Cardiac fibroblast (primary cell): ENCODE results near the gene SEC14L2.

ENCODE experiments used
- DNase-seq, 2 donors: peaks; one replicate each; pipeline versions ENCODE4 v3.0.0 to v3.0.0-alpha.2; 2010; ENCODE audit warnings: low read depth in 2 of 2
- H3K4me3 ChIP-seq, 2 donors: replicated peaks in 1 of 2; 1 replicate in 1 of 2; 2 replicates in 1 of 2; pipeline ENCODE4 v1.5.1; 2011; ENCODE audit warnings: low read depth in 2 of 2, low read length in 2 of 2, mild to moderate bottlenecking in 2 of 2, moderate library complexity in 1 of 2
- TF ChIP-seq, protein P1 (sequence below): IDR thresholded peaks from one replicate; pipeline ENCODE4 v1.5.1; 2011; ENCODE audit warnings: low read depth, mild to moderate bottlenecking, low read length, inconsistent platforms

The SEC14L2 gene

DNA sequence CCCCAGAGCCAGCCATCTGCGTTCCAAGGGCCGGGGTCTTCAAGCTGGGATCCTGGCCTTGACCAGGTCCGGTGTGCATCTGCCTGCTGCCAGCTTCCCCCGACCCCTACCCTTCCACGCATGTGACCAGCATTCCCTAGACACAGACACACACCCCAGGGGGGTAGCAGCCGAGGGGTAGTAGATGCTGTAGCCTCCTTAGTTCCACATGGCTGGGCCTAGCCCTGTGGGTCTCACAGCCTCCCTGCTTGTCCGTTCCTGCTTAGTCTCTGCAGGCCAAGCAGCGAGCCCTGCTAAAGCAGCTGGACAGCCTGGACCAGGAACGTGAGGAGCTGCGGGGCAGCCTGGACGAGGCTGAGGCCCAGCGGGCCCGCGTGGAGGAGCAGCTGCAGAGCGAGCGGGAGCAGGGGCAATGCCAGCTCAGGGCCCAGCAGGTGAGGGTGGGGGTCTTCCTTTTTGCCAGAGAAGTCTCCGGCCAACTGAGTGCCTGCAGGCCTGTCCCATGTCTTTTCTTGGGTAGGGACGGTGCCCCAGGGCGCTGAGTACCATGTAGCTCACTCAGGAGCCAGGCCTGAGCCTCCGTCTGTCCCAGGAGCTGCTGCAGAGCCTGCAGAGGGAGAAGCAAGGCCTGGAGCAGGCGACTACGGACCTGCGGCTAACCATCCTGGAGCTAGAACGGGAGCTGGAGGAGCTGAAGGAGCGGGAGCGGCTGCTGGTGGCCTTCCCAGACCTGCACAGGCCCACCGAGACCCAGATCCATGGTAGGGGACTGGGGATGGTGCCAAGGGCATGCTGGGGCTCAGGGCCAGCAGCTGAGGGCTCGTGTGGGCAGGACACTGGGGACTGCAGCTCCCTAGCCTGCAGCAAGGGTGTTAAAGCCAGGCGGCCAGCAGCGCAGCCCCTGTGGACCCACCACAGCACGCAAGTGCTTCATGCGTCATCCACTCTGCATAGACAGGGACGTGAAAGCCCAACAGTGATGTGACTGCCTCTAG lies 23.2 kb upstream of the SEC14L2 start:
- DNase-seq, result no peak
- TF ChIP-seq, protein P1, sequence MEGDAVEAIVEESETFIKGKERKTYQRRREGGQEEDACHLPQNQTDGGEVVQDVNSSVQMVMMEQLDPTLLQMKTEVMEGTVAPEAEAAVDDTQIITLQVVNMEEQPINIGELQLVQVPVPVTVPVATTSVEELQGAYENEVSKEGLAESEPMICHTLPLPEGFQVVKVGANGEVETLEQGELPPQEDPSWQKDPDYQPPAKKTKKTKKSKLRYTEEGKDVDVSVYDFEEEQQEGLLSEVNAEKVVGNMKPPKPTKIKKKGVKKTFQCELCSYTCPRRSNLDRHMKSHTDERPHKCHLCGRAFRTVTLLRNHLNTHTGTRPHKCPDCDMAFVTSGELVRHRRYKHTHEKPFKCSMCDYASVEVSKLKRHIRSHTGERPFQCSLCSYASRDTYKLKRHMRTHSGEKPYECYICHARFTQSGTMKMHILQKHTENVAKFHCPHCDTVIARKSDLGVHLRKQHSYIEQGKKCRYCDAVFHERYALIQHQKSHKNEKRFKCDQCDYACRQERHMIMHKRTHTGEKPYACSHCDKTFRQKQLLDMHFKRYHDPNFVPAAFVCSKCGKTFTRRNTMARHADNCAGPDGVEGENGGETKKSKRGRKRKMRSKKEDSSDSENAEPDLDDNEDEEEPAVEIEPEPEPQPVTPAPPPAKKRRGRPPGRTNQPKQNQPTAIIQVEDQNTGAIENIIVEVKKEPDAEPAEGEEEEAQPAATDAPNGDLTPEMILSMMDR, result no peak
- H3K4me3 ChIP-seq, result no peak overlapping the region

DNA sequence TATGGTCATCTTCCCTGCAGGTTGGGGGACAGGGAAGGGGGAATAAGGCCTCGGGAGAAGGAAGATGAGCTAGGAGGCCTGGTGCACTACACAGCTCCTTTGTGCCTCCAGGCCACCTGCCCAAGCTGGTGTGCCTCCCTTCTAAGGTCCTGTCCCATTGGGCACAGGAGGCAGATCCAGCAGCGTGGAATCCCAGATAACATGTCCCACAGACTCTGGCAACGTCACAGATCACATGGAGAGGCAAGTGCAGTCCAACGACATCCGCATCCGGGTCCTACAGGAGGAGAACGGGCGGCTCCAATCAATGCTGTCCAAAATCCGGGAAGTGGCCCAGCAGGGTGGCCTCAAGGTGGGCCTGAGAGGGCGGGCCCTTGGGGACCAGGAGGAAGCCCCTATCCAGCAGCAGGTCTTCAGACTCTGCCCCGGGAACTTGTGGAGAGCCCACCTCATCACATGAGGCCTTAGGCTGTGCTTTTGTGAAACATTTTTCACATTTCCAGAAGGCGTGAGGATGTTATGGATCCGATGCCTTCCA lies 21.4 kb upstream of the SEC14L2 start:
- TF ChIP-seq, protein P1, result no peak
- DNase-seq, result no peak
- H3K4me3 ChIP-seq, result no peak overlapping the region

DNA sequence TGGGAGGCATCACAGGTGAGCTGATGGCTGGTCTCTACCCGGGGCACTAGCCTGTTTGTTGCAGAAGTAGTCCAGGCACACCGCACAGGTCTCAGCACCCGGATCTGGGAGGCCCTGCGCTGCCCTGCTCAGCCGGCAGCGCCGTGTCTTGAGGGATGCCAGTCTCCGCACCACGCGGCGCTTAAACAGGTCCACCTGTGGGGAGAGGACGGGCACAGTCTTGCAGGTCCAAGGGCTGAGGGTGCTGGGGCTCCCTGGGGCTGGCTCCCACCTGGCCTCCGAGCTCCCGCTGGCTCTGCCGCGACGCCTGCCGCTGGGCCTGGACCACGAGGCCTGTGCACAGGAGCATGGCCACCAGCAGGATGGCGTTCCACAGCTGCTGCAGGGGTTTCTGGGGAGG lies 16.8 kb upstream of the SEC14L2 start:
- no peak for DNase-seq
- TF ChIP-seq, protein P1, result no peak
- H3K4me3 ChIP-seq, result no peak overlapping the region

DNA sequence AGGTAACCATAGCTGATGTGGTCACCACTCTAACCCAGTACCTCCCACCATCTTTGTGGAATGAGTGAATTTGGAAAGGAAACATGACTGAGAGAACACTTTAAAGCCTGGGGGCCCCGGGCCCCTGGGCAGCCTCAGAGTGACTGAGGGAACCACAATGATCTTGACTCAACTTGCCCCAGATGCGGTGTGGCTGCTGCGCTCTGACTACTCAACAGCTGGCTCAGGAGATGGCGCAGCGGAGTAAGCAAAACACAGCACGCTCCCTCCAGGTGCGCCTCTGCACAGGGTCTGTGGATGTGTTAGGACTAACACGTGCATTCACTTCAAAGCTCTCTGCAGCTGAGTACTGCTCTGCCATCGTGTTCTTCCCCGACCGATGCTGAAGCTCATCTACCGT lies 15.6 kb upstream of the SEC14L2 start:
- TF ChIP-seq, protein P1, result no peak
- no peak overlapping the region for H3K4me3 ChIP-seq
- DNase-seq, result no peak

DNA sequence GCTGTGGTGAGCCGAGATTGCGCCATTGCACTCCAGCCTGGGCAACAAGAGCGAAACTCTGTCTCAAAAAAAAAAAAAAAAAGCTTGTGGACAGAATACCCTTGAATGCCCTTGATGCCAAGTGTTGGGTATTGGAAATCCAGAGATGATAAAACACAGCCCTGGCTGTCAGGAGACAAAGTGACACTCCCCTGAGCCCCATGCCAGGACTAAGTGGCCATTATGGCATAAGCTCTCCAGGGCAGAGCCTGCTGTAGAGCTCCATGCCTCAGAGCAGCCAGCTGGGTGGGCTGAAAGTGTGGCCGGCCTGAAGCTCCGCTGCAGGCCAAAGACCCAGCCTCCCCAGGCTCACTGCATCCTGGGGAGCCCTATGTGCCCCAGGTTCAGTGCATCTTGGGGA lies 14.5 kb upstream of the SEC14L2 start:
- TF ChIP-seq, protein P1, result no peak
- no peak overlapping the region for H3K4me3 ChIP-seq
- no peak for DNase-seq

DNA sequence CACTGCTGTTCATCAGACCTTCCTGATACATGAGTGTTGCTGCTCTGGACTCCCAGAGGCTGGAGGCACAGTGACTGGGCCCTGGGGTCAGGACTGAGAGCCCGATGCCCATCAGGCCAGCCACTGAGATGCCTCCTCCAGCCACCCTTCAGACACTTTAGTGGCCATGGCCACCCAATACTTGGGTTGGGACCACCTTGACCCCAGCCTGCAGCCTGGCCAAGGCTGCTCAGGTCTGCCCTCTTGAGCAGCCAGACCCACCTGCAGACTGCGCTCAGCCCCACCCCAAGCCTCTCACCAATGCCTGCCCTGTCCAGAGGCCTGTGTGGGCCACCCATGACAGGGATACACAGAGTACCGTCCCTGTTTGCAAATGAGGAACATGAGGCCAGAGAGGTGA lies 13.8 kb upstream of the SEC14L2 start:
- DNase-seq, result no peak
- no peak overlapping the region for H3K4me3 ChIP-seq
- TF ChIP-seq, protein P1, result no peak
